WTC11 (cell line): ENCODE data around the gene WDR48.
A peak's percentile ranks its signal among the peaks of the same experiment; 100 is the strongest.

Source experiments
- CREM ChIP-seq: sonication (generic); formaldehyde crosslinking; IDR thresholded peaks from 2 replicates; pipeline ENCODE4 v1.8.1; 2022; ENCODE audit warnings: mild to moderate bottlenecking, missing genetic modification reagents, moderate library complexity
- ESRRA ChIP-seq: sonication (generic); formaldehyde crosslinking; IDR thresholded peaks from 2 replicates; pipeline ENCODE4 v1.8.1; 2022; ENCODE audit warnings: mild to moderate bottlenecking, missing genetic modification reagents, borderline replicate concordance
- ETV6 ChIP-seq: sonication (generic); formaldehyde crosslinking; IDR thresholded peaks from 2 replicates; pipeline ENCODE4 v1.8.1; 2022; ENCODE audit warnings: mild to moderate bottlenecking, missing genetic modification reagents
- JAZF1 ChIP-seq: fragments of 250-450 bp; sonication (Bioruptor Pico); IDR thresholded peaks from 2 replicates; pipeline ENCODE4 v1.9.0; 2021; ENCODE audit warnings: moderate library complexity, mild to moderate bottlenecking, inconsistent platforms
- JUN ChIP-seq: sonication (generic); formaldehyde crosslinking; IDR thresholded peaks from 2 replicates; pipeline ENCODE4 v1.8.0; 2023; ENCODE audit warnings: mild to moderate bottlenecking, missing genetic modification reagents
- SP1 ChIP-seq: sonication (generic); formaldehyde crosslinking; conservative IDR thresholded peaks from 2 replicates; pipeline ENCODE4 v1.8.1; 2022; ENCODE audit warnings: missing genetic modification reagents
- TEAD4 ChIP-seq: sonication (generic); formaldehyde crosslinking; IDR thresholded peaks from 2 replicates; pipeline ENCODE4 v1.8.0; 2022; ENCODE audit warnings: mild to moderate bottlenecking, missing genetic modification reagents
- ZBTB21 ChIP-seq: sonication (generic); formaldehyde crosslinking; IDR thresholded peaks from 2 replicates; pipeline ENCODE4 v1.8.1; 2023; ENCODE audit warnings: mild to moderate bottlenecking, missing genetic modification reagents, borderline replicate concordance
- ZNF263 ChIP-seq: sonication (generic); formaldehyde crosslinking; IDR thresholded peaks from 2 replicates; pipeline ENCODE4 v1.8.1; 2022; ENCODE audit warnings: low read depth, mild to moderate bottlenecking, moderate library complexity, missing genetic modification reagents
- TF ChIP-seq, protein P1 (sequence below): sonication (generic); formaldehyde crosslinking; IDR thresholded peaks from 2 replicates; pipeline ENCODE4 v1.8.0; 2022; ENCODE audit warnings: mild to moderate bottlenecking, missing genetic modification reagents
- TF ChIP-seq, protein P2 (sequence below): sonication (generic); formaldehyde crosslinking; IDR thresholded peaks from 2 replicates; pipeline ENCODE4 v1.8.1; 2023; ENCODE audit warnings: mild to moderate bottlenecking, missing genetic modification reagents, moderate library complexity
- TF ChIP-seq, protein P3 (sequence below): fragments of 200-600 bp; IDR thresholded peaks from 2 replicates; pipeline ENCODE4 v1.8.0; 2022; ENCODE audit warnings: antibody characterized with exemption
- TF ChIP-seq, protein P4 (sequence below): sonication (generic); formaldehyde crosslinking; IDR thresholded peaks from 2 replicates; pipeline ENCODE4 v1.8.1; 2023; ENCODE audit warnings: mild to moderate bottlenecking, missing genetic modification reagents

DNA sequence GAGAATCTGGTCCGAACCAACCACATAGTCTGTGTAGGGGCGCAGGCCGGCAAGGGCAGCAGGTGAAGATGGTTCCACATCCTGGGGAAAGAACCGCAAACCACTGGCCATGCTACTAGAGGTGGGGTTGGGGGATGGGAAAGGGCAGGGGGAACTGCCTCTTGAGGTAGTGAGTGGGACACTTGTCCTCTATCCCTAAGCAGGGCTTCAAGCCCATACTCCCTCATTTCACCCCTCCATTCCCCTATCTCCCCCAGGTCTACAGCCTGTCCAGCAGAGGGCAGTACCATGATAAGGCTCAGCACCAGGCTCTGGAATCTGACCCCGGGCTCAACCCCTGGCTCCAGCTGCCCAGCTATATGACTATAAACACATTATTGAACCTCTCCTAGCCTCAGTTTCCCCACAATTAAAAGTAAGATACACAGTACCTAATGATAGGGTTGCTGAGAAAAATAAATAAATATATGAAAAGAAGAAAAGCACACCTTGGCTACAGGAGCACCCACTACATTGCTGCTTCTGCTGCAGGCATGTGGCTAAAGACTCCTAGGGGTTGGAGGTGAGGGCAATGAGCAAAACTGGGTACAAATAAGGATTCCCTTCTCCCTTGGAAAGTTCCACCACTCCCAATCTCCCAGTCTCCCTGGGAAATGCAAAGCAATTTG lies 49.3 kb downstream of the WDR48 start:
- TF ChIP-seq SP1 (no peak), ZBTB21 (CRISPR knock-in tag) (no peak), TEAD4 (CRISPR knock-in tag) (no peak), ESRRA (CRISPR knock-in tag) (no peak), JUN (no peak), ZNF263 (CRISPR knock-in tag) (no peak), JAZF1 (CRISPR knock-in tag) (no peak), CREM (CRISPR knock-in tag) (no peak), ETV6 (CRISPR knock-in tag) (no peak)
- TF ChIP-seq, protein P1, sequence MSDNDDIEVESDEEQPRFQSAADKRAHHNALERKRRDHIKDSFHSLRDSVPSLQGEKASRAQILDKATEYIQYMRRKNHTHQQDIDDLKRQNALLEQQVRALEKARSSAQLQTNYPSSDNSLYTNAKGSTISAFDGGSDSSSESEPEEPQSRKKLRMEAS (CRISPR knock-in tag) = no peak
- TF ChIP-seq, protein P2, sequence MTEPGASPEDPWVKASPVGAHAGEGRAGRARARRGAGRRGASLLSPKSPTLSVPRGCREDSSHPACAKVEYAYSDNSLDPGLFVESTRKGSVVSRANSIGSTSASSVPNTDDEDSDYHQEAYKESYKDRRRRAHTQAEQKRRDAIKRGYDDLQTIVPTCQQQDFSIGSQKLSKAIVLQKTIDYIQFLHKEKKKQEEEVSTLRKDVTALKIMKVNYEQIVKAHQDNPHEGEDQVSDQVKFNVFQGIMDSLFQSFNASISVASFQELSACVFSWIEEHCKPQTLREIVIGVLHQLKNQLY (CRISPR knock-in tag) = no peak
- TF ChIP-seq, protein P3, sequence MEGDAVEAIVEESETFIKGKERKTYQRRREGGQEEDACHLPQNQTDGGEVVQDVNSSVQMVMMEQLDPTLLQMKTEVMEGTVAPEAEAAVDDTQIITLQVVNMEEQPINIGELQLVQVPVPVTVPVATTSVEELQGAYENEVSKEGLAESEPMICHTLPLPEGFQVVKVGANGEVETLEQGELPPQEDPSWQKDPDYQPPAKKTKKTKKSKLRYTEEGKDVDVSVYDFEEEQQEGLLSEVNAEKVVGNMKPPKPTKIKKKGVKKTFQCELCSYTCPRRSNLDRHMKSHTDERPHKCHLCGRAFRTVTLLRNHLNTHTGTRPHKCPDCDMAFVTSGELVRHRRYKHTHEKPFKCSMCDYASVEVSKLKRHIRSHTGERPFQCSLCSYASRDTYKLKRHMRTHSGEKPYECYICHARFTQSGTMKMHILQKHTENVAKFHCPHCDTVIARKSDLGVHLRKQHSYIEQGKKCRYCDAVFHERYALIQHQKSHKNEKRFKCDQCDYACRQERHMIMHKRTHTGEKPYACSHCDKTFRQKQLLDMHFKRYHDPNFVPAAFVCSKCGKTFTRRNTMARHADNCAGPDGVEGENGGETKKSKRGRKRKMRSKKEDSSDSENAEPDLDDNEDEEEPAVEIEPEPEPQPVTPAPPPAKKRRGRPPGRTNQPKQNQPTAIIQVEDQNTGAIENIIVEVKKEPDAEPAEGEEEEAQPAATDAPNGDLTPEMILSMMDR = peak; percentile 50
- TF ChIP-seq, protein P4, sequence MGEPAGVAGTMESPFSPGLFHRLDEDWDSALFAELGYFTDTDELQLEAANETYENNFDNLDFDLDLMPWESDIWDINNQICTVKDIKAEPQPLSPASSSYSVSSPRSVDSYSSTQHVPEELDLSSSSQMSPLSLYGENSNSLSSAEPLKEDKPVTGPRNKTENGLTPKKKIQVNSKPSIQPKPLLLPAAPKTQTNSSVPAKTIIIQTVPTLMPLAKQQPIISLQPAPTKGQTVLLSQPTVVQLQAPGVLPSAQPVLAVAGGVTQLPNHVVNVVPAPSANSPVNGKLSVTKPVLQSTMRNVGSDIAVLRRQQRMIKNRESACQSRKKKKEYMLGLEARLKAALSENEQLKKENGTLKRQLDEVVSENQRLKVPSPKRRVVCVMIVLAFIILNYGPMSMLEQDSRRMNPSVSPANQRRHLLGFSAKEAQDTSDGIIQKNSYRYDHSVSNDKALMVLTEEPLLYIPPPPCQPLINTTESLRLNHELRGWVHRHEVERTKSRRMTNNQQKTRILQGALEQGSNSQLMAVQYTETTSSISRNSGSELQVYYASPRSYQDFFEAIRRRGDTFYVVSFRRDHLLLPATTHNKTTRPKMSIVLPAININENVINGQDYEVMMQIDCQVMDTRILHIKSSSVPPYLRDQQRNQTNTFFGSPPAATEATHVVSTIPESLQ (CRISPR knock-in tag) = no peak
